EL (cell line): ENCODE results near the gene CSHL1.
"Not testable (repeated sequence)": the region's sequence is repeated elsewhere in the genome, so short reads cannot be mapped to it uniquely, and the experiment has no call there.

ENCODE experiments used
- DNase-seq: peaks from one replicate; pipeline ENCODE4 v3.0.0-alpha.2; 2016

CSHL1 gene

GRCh38 chr17:63917646-63918045 lies 6.6 kb upstream of the CSHL1 start:
- no peak for DNase-seq

GRCh38 chr17:63917206-63917605 lies 6.1 kb upstream of the CSHL1 start:
- DNase-seq, result not testable (repeated sequence)

GRCh38 chr17:63916566-63917185 lies 5.6 kb upstream of the CSHL1 start:
- DNase-seq, result no peak

GRCh38 chr17:63915753-63916152 lies 4.7 kb upstream of the CSHL1 start:
- DNase-seq, result not testable (repeated sequence)

GRCh38 chr17:63914471-63914870 lies 3.4 kb upstream of the CSHL1 start:
- DNase-seq, result no peak

- DNase-seq, result peak; percentile 25
These were observed 621 bp upstream of the CSHL1 start for GRCh38 chr17:63911657-63912100.

GRCh38 chr17:63910096-63910495 lies 962 bp downstream of the CSHL1 start:
- no peak for DNase-seq

- DNase-seq, result not testable (repeated sequence)
These were observed 1.5 kb downstream of the CSHL1 start for GRCh38 chr17:63909586-63909985.

GRCh38 chr17:63907161-63907778 lies 3.8 kb downstream of the CSHL1 start:
- DNase-seq, result peak; percentile 22

GRCh38 chr17:63904796-63905195 lies 6.3 kb downstream of the CSHL1 start:
- DNase-seq, result not testable (repeated sequence)

GRCh38 chr17:63903787-63904201 lies 7.3 kb downstream of the CSHL1 start:
- DNase-seq, result not testable (repeated sequence)

GRCh38 chr17:63901971-63902370 lies 9.1 kb downstream of the CSHL1 start:
- DNase-seq, result not testable (repeated sequence)

- peak; percentile 35 for DNase-seq
These were observed 11.9 kb downstream of the CSHL1 start for GRCh38 chr17:63898899-63899798.

- not testable (repeated sequence) for DNase-seq
These were observed 14.3 kb downstream of the CSHL1 start, which contains the start of gene CSH1 for GRCh38 chr17:63896524-63897354. TSS of gene CSH1 (minus strand) at chr17:63896574. CDS start at chr17:63896511, 63 bp downstream.

GRCh38 chr17:63894821-63895220 lies 16.2 kb downstream of the CSHL1 start:
- DNase-seq, result not testable (repeated sequence)

- DNase-seq, result not testable (repeated sequence)
These were observed 17.0 kb downstream of the CSHL1 start for GRCh38 chr17:63894021-63894420.

- DNase-seq, result not testable (repeated sequence)
These were observed 18.6 kb downstream of the CSHL1 start for GRCh38 chr17:63892316-63893037.

- DNase-seq, result peak; percentile 56
These were observed 21.8 kb downstream of the CSHL1 start for GRCh38 chr17:63889026-63889848.

GRCh38 chr17:63885119-63885518 lies 25.9 kb downstream of the CSHL1 start:
- not testable (repeated sequence) for DNase-seq

GRCh38 chr17:63882626-63883126 lies 28.4 kb downstream of the CSHL1 start:
- not testable (repeated sequence) for DNase-seq
